ENCODE results near the gene CTNNA3. TPM values are rescaled to one million over a fixed set of nuclear protein-coding genes. Genes with fewer than 3 reads are reported as not detected.

Gene CTNNA3
- total and polyA plus RNA-seq, 2 donors (not counting 3 experiments of a cell fraction or from before 2014, with no cell fraction given) = not detected

DNA sequence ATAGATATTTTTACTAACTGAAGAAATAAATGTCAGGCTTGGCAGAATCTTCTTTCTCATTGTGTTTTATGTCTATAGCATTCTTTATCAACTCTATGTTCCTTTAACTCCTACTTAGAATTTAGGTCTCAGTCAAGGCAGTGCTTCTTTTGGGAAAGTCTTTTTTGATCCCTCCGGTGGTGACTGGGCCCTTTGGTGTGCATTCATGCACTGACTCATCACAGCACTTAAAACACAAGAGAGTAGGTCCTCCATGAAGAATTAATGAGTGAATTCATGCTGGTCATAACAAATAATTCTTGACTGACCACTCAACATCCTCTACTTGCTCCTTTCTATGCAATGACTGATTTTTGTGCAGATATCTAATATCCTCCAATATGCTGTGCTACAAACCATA is 1229.0 kb downstream of the CTNNA3 start:
- Histone ChIP-seq H2AFZ (ENCODE audit: low read depth, low read length) (no peak overlapping the region), H3K27ac (ENCODE audit: insufficient read depth, low read depth, low read length) (no peak overlapping the region), H3K9me1 (replicated peaks; ENCODE audit: control insufficient read depth, extremely low read depth, insufficient read depth, low read length) (no peaks in the 10 kb centered on the region), H3K9me3 (replicated peaks; ENCODE audit: control insufficient read depth, insufficient read depth, low read length) (peaks cover 2% of the 10 kb centered on the region), H3K4me2 (ENCODE audit: insufficient read depth, low read length) (no peak overlapping the region), H3K27me3 (ENCODE audit: control insufficient read depth in 2 of 2, insufficient read depth in 2 of 2, low read length in 2 of 2) (no peaks in the 10 kb centered on the region), H3K9ac (replicated peaks; ENCODE audit: extremely low read depth, insufficient read depth, low read length) (no peak overlapping the region), H3K4me3 (replicated peaks in 1 of 3; ENCODE audit: insufficient read depth in 1 of 3, low read depth in 1 of 3, low read length in 3 of 3) (no peak overlapping the region), H4K20me1 (replicated peaks; ENCODE audit: control insufficient read depth, extremely low read depth, insufficient read depth, low read length) (no peaks in the 10 kb centered on the region), H3K36me3 (ENCODE audit: control insufficient read depth in 2 of 2, extremely low read depth in 1 of 2, insufficient read depth in 2 of 2, low read length in 2 of 2) (no peaks in the 10 kb centered on the region), H3K79me2 (ENCODE audit: control insufficient read depth, insufficient read depth, low read length) (no peaks in the 10 kb centered on the region), H3K4me1 (ENCODE audit: control insufficient read depth, extremely low read depth, insufficient read depth, low read length) (no peaks in the 10 kb centered on the region)
- no TSS peak for BruUV-seq (replicated peaks)
- FAIRE-seq (no peak), DNase-seq (ENCODE audit: low read depth, low spot score) (no peak)
- no peak for TF ChIP-seq MYC (IDR thresholded peaks at IDR 0.05; ENCODE audit: low read depth, low read length)
- TF ChIP-seq, protein P1, sequence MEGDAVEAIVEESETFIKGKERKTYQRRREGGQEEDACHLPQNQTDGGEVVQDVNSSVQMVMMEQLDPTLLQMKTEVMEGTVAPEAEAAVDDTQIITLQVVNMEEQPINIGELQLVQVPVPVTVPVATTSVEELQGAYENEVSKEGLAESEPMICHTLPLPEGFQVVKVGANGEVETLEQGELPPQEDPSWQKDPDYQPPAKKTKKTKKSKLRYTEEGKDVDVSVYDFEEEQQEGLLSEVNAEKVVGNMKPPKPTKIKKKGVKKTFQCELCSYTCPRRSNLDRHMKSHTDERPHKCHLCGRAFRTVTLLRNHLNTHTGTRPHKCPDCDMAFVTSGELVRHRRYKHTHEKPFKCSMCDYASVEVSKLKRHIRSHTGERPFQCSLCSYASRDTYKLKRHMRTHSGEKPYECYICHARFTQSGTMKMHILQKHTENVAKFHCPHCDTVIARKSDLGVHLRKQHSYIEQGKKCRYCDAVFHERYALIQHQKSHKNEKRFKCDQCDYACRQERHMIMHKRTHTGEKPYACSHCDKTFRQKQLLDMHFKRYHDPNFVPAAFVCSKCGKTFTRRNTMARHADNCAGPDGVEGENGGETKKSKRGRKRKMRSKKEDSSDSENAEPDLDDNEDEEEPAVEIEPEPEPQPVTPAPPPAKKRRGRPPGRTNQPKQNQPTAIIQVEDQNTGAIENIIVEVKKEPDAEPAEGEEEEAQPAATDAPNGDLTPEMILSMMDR (IDR thresholded peaks at IDR 0.05; ENCODE audit: extremely low read depth in 1 of 2, insufficient read depth in 1 of 2, low read depth in 1 of 2, low read length in 2 of 2) = no peak
- no peak for TF ChIP-seq POLR2A (IDR thresholded peaks at IDR 0.05; ENCODE audit: low read depth, low read length)
- TF ChIP-seq, protein P2, sequence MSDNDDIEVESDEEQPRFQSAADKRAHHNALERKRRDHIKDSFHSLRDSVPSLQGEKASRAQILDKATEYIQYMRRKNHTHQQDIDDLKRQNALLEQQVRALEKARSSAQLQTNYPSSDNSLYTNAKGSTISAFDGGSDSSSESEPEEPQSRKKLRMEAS (IDR thresholded peaks at IDR 0.05; ENCODE audit: insufficient read depth, insufficient read length) = no peak
- TF ChIP-seq JUN (IDR thresholded peaks at IDR 0.05; ENCODE audit: borderline replicate concordance, insufficient read depth, insufficient read length, low read depth) = no peak
- TF ChIP-seq GATA2 (IDR thresholded peaks at IDR 0.05; ENCODE audit: insufficient read depth, insufficient read length, low read depth, low read length) = no peak
- TF ChIP-seq POLR2AphosphoS5 (IDR thresholded peaks at IDR 0.05; ENCODE audit: insufficient read depth, low read depth, low read length) = no peak
- no peak for TF ChIP-seq EZH2 (IDR thresholded peaks at IDR 0.05; ENCODE audit: borderline replicate concordance, low read depth, low read length, severe bottlenecking)
- no peak for TF ChIP-seq FOS (IDR thresholded peaks at IDR 0.05; ENCODE audit: borderline replicate concordance, insufficient read depth, low read length)
- dilution Hi-C loops (cut with MboI; ENCODE audit: extremely low pct_ligation_motif_present, low sequenced_read_pairs) = no loop called here
- POLR2A ChIA-PET = no interaction called here
- CTCF ChIA-PET = no interaction called here
- intact Hi-C loops (cut with micrococcal nuclease) = no loop called here
